Non-pigmented ciliary epithelial cell (primary cell): ENCODE data around the gene TDP2.
"Not testable (repeated sequence)": the region's sequence is repeated elsewhere in the genome, so short reads cannot be mapped to it uniquely, and the experiment has no call there.

Experiments used
- DNase-seq: peaks from one replicate; pipeline ENCODE4 v3.0.0-alpha.2; 2010; ENCODE audit warnings: low read depth

Gene TDP2

DNA sequence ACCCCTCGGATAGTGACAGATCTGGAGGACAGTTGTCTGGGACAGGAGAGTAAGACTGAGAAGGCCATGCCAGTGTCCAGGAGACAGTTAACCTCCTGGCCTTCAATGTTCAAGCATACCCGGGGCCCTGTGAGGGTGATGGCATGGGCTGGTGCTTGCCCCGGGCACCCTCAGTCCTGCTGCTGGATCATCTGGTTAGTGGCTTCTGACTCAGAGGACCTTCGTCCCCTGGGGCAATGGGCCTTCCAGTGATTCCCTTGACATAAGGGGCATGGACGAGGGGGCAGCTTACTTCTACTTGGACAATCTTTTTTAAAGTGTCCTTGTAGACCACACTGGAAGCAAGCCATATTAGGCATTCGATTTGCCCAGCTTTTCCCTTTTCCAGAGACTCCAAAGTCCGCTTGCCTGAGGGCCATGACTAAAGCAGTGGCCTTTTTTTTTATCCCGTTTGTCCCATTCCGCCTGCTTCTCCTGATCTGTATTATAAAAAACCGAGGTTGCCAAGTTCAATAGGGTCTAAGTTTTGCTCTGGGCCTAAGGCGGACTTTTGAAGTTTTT lies 12.2 kb upstream of the TDP2 start:
- not testable (repeated sequence) for DNase-seq

DNA sequence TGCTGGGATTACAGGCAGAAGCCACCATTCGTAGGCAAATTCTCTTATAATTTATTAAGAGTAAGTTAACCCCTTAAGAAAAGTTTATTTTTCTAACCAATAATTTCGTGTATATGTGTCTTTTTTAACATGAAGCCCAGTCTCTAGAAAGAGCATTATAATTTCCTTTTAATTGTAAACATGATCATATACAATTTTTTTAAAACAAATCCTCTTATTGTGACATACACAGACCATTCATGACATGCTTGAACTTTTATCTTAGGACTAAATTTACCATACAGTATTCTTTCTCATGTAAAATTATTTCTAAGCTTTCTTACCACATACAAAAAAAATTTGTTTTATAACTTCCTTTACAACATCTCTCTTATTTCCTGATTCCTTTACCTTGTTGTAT lies 6.9 kb upstream of the TDP2 start:
- no peak for DNase-seq

DNA sequence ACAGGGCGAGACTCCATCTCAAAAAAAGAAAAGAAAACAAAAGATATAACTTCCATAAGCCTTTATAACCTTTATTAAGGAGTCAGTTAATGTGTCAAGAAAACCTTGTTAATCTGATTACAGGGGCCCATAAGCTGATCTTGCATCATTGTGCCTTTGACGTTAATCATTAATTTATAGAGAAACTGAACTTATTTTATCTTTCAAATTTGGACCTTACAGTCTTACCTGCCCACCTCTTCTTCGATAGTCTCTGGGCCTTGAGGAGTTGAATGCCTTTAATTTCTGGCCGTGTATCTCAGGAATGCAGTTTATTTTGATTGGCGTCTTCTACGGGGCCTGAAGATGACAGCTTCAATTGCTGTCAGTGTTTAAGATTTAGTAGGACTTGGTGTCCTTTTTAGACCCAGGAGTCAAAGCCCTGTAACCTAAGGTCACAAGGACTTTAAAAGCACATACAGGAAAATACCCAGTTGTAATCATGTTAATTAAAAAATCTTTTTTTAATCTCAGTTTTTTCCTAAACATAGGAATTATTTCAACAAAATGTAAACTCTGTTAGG lies 6.0 kb upstream of the TDP2 start:
- DNase-seq, result no peak

DNA sequence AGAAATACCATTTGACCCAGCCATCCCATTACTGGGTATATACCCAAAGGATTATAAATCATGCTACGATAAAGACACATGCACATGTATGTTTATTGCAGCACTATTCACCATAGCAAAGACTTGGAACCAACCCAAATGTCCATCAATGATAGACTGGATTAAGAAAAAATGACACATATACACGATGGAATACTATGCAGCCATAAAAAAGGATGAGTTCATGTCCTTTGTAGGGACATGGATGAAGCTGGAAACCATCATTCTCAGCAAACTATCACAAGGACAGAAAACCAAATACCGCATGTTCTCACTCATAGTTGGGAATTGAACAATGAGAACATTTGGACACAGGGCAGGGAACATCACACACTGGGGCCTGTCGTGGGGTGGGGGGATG lies 4.4 kb upstream of the TDP2 start:
- not testable (repeated sequence) for DNase-seq

DNA sequence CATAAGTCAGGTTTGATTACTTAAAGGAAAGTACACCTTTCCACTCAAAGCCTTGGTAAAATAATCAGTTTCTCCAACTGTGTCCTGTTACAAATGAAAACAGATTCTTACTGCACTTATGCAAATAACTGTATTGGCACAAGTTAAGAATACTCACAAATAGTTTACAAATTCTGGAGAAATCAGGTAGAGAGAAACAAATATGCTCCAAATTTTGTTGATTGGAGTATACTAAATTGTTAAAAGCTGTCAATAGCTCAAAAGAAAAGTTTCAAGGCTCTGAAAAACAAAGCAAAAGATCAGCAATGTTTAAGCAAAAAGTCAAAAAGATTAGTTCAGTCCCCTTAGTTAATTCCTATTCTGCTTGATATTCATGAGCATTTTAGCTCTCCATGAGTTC lies 3.8 kb upstream of the TDP2 start:
- DNase-seq, result not testable (repeated sequence)

DNA sequence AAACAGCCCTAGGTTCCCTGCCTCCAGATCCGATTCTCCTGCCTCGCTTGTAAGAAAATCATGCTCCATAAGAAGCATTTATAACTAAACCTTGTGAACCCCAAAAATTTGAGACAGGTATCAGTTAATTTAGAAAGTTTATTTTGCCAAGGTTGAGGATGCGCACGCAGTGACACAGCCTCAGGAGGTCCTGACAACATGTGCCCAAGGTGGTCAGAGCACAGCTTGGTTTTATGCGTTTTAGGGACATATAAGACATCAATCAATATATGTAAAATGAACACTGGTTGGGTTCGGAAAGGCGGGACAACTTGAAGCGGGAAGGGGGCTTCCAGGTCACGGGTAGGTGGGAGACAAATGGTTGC lies 2.3 kb upstream of the TDP2 start:
- no peak for DNase-seq

DNA sequence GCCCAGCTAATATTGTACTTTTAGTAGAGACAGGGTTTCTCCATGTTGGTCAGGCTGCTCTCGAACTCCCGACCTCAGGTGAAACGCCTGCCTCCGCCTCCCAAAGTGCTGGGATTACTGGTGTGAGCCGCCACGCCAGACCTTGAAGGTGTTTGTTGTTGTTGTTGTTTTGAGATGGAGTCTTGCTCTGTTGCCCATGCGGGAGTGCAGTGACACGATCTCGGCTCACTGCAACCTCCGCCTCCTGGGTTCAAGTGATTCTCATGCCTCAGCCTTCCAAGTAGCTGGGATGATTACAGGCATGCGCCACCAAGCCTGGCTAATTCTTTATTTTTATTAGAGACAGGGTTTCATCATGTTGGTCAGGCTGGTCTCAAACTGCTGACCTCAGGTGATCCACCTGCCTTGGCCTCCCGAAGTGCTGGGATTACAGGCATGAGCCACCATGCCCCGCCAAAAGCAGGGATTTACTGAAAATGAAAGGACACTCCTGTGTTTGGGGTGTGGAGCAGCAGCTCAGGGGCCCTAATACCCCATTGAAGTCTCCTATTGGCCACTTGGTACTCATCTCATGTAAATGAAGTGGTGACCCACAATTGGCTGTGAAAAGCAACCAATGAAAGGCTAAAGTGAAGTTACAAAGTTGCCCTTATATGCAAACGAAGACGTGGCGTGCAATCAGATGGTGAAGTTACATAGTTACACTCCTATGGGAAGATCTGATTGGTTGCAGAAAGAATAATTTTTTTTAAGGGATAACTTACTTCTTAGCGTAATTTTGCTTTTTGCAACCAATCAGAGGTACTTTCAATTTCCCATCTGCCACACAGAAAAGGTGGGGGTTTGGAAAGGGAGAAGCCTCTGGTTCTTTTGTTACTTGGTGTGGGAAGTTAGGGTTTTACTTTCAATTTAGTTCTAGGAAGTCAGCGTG lies 1.6 kb upstream of the TDP2 start:
- not testable (repeated sequence) for DNase-seq

DNA sequence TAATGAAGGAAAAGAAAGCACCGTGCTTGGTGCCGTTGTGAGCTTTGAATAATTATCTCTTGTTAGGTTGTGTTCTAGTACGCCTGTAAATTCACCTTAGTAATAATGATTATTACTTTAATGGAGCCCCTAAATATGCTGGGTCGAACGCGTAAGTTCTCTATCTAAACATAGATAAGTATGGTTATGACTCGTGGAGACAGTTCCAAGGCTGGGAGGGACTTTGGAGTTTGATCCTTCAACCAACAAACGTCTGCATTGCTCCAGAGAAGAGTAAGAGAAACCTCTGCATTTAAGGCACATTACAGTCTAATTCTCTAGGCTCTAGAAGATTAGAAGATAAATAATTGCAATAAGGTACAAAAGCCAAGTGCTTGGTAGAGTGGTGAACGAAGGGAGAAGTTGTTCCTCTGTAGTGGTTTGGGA lies 692 bp upstream of the TDP2 start:
- no peak for DNase-seq

DNA sequence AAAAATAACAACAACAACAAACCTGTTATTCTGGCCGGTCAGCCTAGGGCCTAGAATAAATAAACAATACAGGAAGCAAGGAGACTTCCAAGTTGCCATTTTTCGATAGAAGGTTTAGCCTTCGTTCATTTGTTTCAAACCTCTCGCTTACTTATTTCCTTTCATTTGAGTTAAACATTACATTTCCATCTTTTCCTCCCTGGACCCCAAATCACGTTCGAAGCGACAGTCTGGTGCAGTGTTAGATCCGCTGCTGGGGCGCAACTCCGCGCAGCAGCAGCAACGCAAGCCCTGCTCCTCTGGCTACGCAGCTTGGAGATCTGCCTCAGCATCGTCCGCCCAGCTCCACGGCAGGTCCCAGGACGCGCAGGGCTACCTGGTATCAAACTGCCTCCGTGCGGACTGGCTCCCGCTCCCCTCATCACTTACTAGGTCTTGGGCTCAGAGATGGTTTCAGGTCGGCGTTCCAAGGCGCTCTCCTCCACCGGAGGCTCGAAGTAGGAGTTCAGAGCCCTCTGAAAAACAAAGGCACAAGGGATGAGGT lies 530 bp downstream of the TDP2 start:
- DNase-seq, result no peak

DNA sequence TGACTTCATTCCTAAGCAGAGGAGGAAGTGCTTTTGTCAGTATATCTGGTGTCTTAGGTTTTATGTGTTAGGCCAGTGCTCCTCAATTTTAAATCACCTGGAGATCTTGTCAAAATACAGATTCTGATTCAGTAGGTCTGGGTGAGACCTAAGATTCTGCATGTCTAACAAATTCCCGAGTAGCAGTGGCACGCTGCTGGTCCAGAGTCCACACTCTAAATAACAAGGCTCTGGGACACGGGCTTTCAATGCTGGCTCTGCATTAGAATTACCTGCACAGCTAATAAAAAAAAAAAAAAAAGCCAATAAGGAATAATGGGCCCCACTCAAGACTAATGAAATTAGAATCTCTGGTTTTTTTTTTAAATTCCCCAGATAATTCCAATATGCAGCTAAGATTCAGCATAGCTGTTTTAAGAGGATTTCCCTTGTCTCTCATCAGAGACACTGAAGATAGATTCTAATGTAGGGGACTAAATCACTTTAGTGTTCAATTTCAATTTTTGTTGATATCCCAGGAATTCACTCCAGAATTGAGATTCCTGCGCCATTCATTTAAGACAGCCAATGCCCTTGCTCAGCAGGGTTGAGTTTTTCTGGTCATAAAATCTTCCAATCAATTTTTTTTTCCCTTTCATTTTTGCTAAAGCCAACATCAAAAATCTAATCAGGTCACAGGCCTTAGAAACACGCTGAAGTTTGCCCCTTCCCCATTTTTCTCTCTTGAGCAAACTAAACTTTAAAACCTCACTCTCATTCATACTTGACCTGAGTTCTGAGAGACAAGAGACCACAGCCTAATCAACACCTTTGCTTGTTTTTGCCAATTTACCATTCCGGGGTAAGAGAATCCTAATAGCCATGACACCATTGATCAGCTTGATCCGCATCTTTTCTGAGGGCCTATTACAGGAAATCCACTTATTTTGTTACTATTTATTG lies 2.4 kb downstream of the TDP2 start:
- no peak for DNase-seq

DNA sequence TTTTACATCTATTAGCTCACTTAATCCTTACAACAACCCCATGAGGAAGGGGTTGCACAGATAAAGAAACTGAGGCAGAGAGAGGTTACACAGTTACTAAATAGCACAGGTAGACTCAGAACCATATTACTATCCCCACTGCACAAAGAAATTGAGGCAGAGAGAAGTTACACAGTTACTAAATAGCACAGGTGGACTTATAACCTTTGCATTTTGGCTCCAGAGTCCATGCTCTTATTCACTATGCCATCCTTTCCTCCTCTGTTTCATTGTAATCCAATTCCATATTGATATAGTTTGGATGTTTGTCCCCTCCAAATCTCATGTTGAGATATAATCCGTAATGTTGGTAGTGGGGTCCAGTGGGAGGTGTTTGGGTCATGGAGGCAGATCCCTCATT lies 3.5 kb downstream of the TDP2 start:
- DNase-seq, result no peak

DNA sequence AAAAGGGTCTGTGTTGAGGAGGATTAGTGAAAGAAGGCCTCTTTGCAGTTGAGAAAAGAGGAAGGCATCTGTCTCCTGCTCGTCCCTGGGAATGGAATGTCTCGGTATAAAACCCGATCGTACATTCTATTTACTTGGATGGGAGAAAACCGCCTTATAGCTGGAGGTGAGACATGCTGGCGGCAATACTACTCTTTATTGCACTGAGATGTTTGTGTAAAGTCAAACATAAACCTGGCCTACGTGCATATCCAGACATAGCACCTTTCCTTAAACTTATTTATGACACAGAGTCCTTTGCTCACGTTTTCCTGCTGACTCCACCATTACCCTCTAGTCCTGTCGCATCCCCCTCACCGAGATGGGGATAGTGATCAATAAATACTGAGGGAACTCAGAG lies 4.5 kb downstream of the TDP2 start:
- DNase-seq, result no peak

DNA sequence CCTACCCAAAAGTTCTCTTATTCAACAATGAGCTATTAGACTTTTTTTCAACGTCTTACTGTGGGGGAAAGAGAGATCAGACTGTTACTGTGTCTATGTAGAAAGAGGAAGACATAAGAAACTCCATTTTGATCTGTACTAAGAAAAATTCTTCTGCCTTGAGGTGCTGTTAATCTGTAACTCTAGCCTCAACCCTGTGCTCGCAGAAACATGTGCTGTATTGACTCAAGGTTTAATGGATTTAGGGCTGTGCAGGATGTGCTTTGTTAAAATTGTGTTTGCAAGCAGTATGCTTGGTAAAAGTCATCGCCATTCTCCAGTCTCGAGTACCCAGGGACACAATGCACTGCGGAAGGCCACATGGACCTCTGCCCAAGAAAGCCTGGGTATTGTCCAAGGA lies 4.9 kb downstream of the TDP2 start:
- DNase-seq, result not testable (repeated sequence)

DNA sequence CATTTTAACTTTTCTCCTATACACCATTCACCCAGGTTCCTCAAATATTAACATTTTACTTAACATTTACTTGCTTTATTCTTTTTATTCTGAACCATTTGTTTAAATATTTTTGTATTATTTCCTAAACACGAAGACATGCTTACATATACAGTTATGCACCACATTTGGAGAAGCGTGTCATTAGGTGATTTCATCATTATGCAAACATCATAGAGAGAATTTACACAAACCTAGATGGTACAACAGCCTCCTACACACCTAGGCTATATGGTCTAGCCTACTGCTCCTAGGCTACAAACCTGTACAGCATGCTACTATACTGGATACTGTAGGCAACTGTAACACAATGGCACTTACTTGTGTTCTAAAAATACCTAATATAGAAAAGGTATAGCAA lies 6.6 kb downstream of the TDP2 start:
- no peak for DNase-seq

DNA sequence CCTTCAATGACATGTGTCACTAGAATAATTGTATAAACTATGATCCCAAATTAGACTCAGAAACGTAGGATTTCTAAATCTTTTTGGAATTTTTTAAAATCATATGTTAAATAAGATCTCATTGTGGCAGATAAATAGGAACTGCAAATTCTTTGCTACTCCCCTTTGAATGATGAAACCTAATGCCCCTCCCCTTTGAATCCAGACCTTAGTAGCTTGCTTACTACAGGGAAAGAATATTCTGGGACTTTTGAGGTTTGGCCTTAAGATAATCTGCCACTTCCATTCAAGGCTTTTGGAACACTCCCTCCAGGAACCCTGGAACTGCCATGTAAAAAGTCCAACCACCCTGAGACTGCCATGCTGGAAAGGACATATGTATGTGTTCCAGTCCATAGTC lies 7.1 kb downstream of the TDP2 start:
- DNase-seq, result no peak

DNA sequence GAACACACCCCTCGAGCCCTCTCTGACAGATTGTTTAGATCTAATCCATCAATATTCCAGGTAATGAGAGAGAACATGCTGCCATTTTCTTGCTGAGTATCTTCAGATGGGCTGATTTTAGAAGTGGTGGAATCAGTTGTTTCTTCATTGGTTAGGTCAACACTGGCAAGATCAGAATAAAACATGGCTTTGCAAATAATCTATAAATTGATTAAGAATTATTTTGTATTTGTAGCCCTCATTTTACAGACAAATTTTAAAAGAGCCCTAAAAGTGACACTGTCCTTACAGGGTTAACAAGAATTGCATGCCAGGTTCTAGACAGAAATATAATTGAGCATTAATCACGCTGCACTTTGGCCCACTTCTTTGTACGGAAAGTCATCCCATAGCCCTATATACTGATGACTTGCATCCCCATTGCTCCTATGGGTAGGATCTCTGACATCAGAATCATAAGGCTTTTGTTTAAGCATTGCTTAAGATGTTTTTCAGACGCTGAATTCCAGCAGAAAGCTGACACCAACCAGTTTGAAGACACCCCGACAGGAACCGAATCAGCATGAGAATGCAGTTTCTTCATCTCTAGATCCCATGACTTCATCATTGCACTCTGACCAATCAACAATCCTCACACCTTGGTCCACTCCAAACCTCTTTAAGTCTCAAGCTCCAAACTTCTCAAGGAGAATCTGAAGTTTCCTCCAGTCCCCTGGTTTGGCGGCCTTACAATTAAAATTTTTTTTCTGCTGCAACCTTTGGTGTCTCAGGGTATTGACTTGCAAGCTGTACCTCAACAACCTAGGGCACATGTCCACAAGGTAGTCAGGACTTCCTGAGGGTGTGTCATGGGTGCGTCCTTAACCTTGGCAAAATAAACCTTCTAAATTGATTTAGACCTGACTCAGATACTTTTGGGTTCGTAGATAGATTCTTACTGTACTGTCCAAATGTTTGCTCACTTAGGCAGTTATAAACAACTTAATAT lies 7.8 kb downstream of the TDP2 start:
- DNase-seq, result no peak

DNA sequence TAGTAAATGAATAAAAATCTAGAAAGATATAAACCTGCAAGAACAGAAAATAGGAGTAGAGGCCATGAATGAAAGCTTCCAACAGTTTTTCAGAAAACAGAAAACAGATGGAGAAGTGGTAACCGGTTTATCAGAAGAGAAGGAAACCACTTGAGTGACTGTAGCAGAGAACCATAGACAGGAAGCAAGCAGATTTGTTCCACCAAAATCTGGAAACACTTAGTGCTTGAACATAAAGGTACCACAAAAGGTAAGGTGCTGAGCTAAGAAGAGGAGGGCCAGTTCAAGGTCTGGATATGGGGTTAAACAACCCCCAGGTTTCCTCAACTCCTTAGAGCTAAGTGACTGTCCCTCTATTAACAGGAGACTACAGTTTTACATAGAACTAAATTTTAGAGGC lies 11.5 kb downstream of the TDP2 start:
- DNase-seq, result no peak

DNA sequence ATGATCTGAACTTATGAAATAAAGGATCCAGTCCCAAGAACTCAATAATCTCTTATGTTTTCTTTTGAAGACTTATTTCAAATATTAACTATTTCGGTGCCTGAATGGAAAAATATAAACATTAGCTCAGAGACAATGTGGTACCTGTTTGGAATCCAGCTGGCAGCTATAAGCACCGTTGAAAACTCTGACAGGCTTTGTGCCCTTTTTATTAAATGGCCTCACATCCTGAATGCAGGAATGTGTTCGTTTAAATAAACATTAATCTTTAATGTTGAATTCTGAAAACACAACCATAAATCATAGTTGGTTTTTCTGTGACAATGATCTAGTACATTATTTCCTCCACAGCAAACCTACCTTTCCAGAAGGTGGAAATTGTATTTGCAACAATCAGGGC lies 16.3 kb downstream of the TDP2 start:
- DNase-seq, result no peak

DNA sequence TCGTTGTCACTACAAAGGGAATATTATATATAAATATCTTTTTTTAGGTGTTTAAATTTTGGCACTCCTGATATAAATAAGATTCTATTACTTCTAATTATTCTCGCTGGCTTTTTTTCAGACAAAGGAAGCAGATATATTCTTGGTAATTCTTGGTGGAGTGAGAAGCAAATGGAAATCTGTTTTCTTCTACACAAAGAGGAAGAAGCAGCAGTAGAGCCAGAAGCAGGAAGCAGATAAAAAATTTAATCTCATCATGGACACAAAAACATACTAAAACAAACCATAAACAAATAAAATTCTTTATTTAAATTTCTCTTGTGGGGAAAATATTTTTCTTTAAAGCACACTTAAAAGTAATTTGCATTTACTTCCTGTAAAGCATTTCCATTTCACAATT lies 17.0 kb downstream of the TDP2 start:
- DNase-seq, result no peak

DNA sequence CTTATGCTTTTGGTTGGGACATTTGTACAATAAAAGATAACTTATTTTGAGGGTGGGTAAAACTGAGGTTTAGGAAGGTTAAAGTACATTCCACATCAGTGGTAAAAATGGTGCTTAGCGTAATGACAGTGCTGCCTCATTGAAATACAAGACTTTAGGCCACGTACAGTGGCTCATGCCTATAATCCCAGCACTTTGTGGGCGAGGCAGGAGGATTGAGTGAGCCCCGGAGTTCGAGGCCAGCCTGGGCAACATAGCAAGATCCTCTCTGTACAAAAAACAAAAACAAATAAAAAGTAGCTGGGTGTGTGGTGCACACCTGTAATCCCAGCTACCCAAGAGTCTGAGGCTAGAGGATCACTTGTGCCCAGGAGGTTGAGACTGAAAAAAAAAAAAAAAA lies 18.4 kb downstream of the TDP2 start:
- DNase-seq, result no peak

DNA sequence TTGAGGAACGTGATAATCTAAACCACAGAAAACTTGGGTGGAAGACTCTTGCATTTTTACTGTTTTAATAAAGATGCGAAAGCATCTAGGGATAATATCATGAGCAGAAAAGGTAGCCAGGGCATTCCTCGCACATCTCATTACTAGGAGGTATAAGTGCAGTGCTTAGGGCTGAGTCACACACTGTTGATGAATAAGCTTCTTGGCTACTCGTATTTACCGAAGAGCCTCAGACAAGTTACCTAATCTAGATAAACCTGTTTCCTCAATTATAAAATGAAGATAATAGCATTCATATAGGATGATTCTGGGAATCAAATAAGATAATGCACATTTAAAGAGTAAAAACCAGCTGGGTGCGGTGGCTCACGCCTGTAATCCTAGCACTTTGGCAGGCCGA lies 19.9 kb downstream of the TDP2 start:
- no peak for DNase-seq
